ENCODE results near the gene IL2. TPM values are rescaled to one million over a fixed set of nuclear protein-coding genes. Genes with fewer than 3 reads are reported as not detected.

Gene IL2
- total and polyA plus RNA-seq, 5 donors, result not detected

Other genes starting within 250 kb of the IL2 start
- gene ADAD1, start 77.7 kb downstream of the IL2 start, total RNA-seq, result not detected
- not detected for gene ADAD1, start 77.7 kb downstream of the IL2 start, polyA plus RNA-seq
- gene IL21, start 164.3 kb upstream of the IL2 start, total RNA-seq, result not detected
- gene IL21, start 164.3 kb upstream of the IL2 start, polyA plus RNA-seq, result not detected